ENCODE results near the gene MAP7D3.
"Not testable (repeated sequence)": the region's sequence is repeated elsewhere in the genome, so short reads cannot be mapped to it uniquely, and the experiment has no call there.

MAP7D3 gene

GRCh38 chrX:136183172-136183571, 68.0 kb downstream of the MAP7D3 start:
- DNase-seq (ENCODE audit: low read depth), result no peak

- DNase-seq (ENCODE audit: low read depth), result no peak
Measured at GRCh38 chrX:136182414-136182813, 68.8 kb downstream of the MAP7D3 start.

GRCh38 chrX:136179133-136179532, 72.1 kb downstream of the MAP7D3 start:
- DNase-seq (ENCODE audit: low read depth), result no peak

GRCh38 chrX:136176399-136176825, 74.8 kb downstream of the MAP7D3 start:
- no peak for DNase-seq (ENCODE audit: low read depth)

- no peak for DNase-seq (ENCODE audit: low read depth)
Measured at GRCh38 chrX:136171420-136171819, 79.8 kb downstream of the MAP7D3 start.

GRCh38 chrX:136170139-136170800, 80.9 kb downstream of the MAP7D3 start:
- no peak for DNase-seq (ENCODE audit: low read depth)

GRCh38 chrX:136168929-136169735, 82.1 kb downstream of the MAP7D3 start:
- DNase-seq (ENCODE audit: low read depth), result no peak

GRCh38 chrX:136167989-136168388, 83.2 kb downstream of the MAP7D3 start:
- not testable (repeated sequence) for DNase-seq (ENCODE audit: low read depth)

GRCh38 chrX:136166221-136166855, 84.9 kb downstream of the MAP7D3 start:
- DNase-seq (ENCODE audit: low read depth), result no peak

GRCh38 chrX:136165406-136165805, 85.8 kb downstream of the MAP7D3 start:
- no peak for DNase-seq (ENCODE audit: low read depth)

- DNase-seq (ENCODE audit: low read depth), result no peak
Measured at GRCh38 chrX:136163689-136164088, 87.5 kb downstream of the MAP7D3 start.

Data from activated gamma-delta T cell treated with anti-CD3 and anti-CD28 coated beads, Interleukin-2, amount 50 U/mL, for 16 hours (primary cell).